ENCODE results near the gene GLG1.

The GLG1 gene

DNA sequence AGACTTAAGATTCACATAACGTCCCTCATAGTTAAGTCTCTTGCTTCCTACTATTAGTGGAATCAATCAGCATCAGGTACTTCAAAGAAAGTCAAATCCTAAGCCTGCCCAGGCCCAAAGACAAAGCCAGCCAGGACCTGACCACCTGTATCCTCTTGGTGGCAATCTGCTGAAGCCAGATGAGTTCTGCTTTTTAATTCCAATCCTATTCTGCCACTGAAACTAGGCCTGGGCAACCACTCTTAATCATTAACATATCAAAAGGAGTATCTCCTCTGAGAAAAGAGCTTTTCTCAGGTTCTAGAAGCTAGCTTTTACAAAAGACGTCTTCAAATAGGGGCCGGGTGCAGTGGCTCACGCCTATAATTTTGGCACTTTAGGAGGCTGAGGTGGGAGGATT, 15.1 kb upstream of the GLG1 start:
- DNase-seq (ENCODE audit: low read depth, low spot score): no peak
- TF ChIP-seq, protein P1, sequence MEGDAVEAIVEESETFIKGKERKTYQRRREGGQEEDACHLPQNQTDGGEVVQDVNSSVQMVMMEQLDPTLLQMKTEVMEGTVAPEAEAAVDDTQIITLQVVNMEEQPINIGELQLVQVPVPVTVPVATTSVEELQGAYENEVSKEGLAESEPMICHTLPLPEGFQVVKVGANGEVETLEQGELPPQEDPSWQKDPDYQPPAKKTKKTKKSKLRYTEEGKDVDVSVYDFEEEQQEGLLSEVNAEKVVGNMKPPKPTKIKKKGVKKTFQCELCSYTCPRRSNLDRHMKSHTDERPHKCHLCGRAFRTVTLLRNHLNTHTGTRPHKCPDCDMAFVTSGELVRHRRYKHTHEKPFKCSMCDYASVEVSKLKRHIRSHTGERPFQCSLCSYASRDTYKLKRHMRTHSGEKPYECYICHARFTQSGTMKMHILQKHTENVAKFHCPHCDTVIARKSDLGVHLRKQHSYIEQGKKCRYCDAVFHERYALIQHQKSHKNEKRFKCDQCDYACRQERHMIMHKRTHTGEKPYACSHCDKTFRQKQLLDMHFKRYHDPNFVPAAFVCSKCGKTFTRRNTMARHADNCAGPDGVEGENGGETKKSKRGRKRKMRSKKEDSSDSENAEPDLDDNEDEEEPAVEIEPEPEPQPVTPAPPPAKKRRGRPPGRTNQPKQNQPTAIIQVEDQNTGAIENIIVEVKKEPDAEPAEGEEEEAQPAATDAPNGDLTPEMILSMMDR (IDR thresholded peaks at IDR 0.05; ENCODE audit: insufficient read depth, low read length, missing control alignments): no peak
- no peak overlapping the region for H3K4me3 ChIP-seq (ENCODE audit: low read depth, low read length)
- ChIA-PET POLR2A (no interaction called here), CTCF (interaction anchor here (0.7 to 1.7 kb wide), 25 partner anchors 8 to 534 kb away, joined by 3 to 18 read pairs (median 5); no protein-coding TSS in a partner anchor)

DNA sequence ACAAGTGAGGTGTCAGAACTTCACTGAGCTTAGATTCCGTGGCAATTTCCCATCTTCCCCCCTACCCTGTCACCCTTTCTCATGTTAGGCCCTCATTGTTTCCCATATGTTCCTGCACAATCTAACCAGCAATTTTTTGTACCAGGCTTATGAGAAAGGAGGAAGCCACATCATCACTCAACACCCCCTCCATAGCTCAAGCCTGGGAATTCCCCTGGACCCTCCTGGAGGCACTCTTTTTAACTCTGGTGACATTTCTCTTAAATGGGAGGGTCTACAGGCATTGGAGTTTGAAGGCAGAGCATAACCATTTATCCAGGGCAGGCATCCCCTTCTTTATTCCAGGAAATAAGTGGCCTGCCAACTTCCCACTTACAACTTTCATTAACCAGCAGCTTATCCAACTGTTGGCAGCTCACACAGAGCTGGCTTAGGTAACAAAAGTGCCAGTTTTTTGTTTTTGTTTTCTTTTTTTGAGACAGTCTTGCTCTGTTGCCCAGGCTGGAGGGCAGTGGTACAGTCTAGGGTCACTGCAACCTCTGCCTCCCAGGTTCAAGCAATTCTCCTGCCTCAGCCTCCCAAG, 10.4 kb upstream of the GLG1 start:
- ChIA-PET CTCF (interaction anchor here (1.1 to 1.5 kb wide), 2 partner anchors 9 to 155 kb away, joined by 3 to 9 read pairs; no protein-coding TSS in a partner anchor), POLR2A (interaction anchor here (2.2 kb wide), 1 partner anchor 11 kb away, joined by 6 read pairs; the partner anchor contains the start of gene GLG1)
- DNase-seq (ENCODE audit: low read depth, low spot score): no peak
- no peak overlapping the region for H3K4me3 ChIP-seq (ENCODE audit: low read depth, low read length)
- TF ChIP-seq, protein P1 (IDR thresholded peaks at IDR 0.05; ENCODE audit: insufficient read depth, low read length, missing control alignments): no peak

DNA sequence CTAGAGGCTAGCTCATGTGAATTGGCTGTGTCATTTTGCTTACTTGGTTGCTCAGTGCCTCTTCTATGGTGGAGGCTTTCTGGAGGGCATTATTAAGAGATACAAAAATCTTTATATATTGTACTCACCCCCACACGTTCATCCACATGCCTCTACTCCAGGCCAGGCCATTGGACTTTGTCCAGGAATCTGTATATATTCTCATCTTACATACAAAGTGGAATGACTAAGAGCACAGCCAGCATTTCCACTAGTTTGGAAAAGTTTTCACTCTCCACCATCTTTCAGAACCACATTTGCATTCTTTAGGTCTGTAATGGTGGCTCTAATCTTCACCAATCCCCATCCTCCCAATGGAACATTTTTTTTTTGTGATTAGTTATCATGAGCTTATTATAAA, 4.8 kb upstream of the GLG1 start:
- H3K4me3 ChIP-seq (ENCODE audit: low read depth, low read length): no peak overlapping the region
- CTCF ChIA-PET: interaction anchor here (1.8 kb wide), 2 partner anchors 11 to 13 kb away, joined by 9 to 10 read pairs; no protein-coding TSS in a partner anchor
- DNase-seq (ENCODE audit: low read depth, low spot score): no peak
- TF ChIP-seq, protein P1 (IDR thresholded peaks at IDR 0.05; ENCODE audit: insufficient read depth, low read length, missing control alignments): no peak
- POLR2A ChIA-PET: no interaction called here

DNA sequence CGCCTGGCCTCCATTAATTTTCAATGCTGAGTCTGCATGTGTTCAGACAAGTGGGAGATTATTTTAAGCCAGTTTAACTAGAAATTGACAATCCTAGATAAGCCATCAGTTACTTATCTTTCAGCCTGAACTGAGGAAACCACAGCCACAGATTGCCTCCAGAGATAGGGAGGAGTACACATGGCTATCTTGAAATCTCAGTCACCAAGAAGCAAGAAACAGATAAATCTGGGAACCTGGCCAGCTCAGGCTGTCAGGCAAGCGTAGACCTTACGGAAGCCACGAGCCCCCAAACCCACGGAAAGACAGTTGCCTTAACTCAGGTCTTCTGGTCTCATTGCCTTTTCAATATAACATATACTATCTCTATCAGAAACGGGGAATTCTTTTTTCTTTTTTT, 2.0 kb upstream of the GLG1 start:
- DNase-seq (ENCODE audit: low read depth, low spot score): no peak
- ChIA-PET POLR2A (no interaction called here), CTCF (interaction anchor here (0.7 to 1.3 kb wide), 2 partner anchors 11 to 14 kb away, joined by 3 to 10 read pairs; no protein-coding TSS in a partner anchor)
- TF ChIP-seq, protein P1 (IDR thresholded peaks at IDR 0.05; ENCODE audit: insufficient read depth, low read length, missing control alignments): no peak
- no peak overlapping the region for H3K4me3 ChIP-seq (ENCODE audit: low read depth, low read length)

DNA sequence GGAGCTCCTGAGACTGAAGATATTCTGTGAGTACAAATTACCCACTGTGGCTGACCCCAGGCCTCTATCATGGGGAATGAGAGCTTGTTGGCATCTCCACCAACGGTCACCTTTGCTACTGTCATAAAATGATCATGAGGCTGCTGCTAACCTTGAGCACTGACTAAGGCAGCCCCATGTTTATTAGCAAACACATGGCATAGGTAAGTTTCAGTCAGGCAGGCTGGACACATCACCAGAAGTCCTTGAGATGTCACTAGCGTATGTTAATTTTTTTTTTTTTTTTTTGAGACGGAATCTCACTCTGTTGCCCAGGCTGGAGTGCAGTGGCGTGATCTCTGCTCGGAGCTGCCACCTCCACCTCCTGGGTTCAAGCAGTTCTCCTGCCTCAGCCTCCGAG, 1.5 kb upstream of the GLG1 start:
- CTCF ChIA-PET: interaction anchor here (0.6 to 1.3 kb wide), 4 partner anchors 12 to 302 kb away, joined by 3 to 10 read pairs (median 4); no protein-coding TSS in a partner anchor
- TF ChIP-seq, protein P1 (IDR thresholded peaks at IDR 0.05; ENCODE audit: insufficient read depth, low read length, missing control alignments): no peak
- no peak for DNase-seq (ENCODE audit: low read depth, low spot score)
- POLR2A ChIA-PET: no interaction called here
- no peak overlapping the region for H3K4me3 ChIP-seq (ENCODE audit: low read depth, low read length)

DNA sequence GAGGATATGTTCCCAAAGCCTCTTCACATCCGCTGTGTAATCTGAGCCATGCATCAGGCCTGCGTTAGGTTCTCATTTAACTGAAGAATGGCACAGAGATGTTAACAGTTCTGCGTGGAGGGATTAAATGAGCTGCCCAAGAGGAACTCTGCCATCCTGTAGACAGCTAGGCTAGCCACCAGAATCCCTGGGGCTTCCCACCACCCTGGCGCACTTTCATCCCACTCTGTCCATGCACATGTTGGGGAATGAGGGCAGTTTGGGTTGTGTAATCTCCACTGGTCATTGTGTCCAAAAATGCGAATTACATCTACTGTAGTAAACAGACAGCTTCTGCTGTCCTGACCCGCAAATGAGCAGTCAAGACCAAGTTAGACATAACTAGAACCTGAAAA, 1.0 kb upstream of the GLG1 start:
- H3K4me3 ChIP-seq (ENCODE audit: low read depth, low read length): peak overlapping the region; percentile 12; the same call in 1 of the 2 replicates
- ChIA-PET CTCF (interaction anchor here (0.6 to 1.3 kb wide), 4 partner anchors 12 to 302 kb away, joined by 3 to 10 read pairs (median 4); no protein-coding TSS in a partner anchor), POLR2A (no interaction called here)
- no peak for DNase-seq (ENCODE audit: low read depth, low spot score)
- TF ChIP-seq, protein P1 (IDR thresholded peaks at IDR 0.05; ENCODE audit: insufficient read depth, low read length, missing control alignments): no peak
